Measurements from ENCODE around the gene C10orf105. TPM values are rescaled to one million over a fixed set of nuclear protein-coding genes. Genes with fewer than 3 reads are reported as not detected.

The C10orf105 gene
- polyA plus RNA-seq, 1 of the 3 experiments (the other 2 are of a cell fraction), result not detected

DNA sequence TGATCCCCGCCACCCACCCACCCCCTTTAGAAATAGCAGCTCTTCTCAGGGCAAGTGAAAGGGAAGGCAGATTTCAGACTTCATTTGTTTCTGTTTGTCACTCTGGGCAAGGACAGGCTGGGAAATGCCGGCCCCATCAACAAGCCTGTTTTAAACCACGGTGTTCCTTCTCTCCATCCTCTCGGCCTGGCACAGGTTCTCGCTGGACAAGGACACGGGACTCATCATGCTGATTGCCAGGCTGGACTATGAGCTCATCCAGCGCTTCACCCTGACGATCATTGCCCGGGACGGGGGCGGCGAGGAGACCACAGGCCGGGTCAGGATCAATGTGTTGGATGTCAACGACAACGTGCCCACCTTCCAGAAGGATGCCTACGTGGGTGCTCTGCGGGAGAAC lies 42.3 kb downstream of the C10orf105 start:
- H3F3A ChIP-seq (replicated peaks; ENCODE audit: insufficient read depth), result no peaks in the 10 kb centered on the region
- H3K9ac ChIP-seq, result no peak overlapping the region
- no peak overlapping the region for H3K27ac ChIP-seq (ENCODE audit: low read depth in 2 of 2, low read length in 1 of 2)
- ChIA-PET CTCF (interaction anchor here (0.9 to 2.7 kb wide), 3 partner anchors 19 to 219 kb away, joined by 4 to 6 read pairs (median 5); no protein-coding TSS in a partner anchor), POLR2A (no interaction called here)
- no peaks in the 10 kb centered on the region for H3K79me2 ChIP-seq (ENCODE audit: insufficient read depth)
- peaks cover 0 to 2% of the 10 kb centered on the region in 2 experiments; a peak in 1 of 4 replicates for H3K4me1 ChIP-seq (ENCODE audit: control insufficient read depth in 1 of 2, insufficient read depth in 2 of 2, low read depth in 1 of 2, low read length in 1 of 2)
- H2AFZ ChIP-seq (ENCODE audit: low read depth), result no peak overlapping the region
- no peaks in the 10 kb centered on the region for H3K36me3 ChIP-seq (replicated peaks in 1 of 2; ENCODE audit: control insufficient read depth in 1 of 2, insufficient read depth in 2 of 2, low read length in 1 of 2)
- no peak for TF ChIP-seq FOXJ3 (CRISPR knock-in tag; IDR thresholded peaks at IDR 0.05)
- TF ChIP-seq, protein P1, sequence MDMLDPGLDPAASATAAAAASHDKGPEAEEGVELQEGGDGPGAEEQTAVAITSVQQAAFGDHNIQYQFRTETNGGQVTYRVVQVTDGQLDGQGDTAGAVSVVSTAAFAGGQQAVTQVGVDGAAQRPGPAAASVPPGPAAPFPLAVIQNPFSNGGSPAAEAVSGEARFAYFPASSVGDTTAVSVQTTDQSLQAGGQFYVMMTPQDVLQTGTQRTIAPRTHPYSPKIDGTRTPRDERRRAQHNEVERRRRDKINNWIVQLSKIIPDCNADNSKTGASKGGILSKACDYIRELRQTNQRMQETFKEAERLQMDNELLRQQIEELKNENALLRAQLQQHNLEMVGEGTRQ (IDR thresholded peaks at IDR 0.05; ENCODE audit: borderline replicate concordance, low read depth, low read length), result no peak
- TF ChIP-seq, protein P2, sequence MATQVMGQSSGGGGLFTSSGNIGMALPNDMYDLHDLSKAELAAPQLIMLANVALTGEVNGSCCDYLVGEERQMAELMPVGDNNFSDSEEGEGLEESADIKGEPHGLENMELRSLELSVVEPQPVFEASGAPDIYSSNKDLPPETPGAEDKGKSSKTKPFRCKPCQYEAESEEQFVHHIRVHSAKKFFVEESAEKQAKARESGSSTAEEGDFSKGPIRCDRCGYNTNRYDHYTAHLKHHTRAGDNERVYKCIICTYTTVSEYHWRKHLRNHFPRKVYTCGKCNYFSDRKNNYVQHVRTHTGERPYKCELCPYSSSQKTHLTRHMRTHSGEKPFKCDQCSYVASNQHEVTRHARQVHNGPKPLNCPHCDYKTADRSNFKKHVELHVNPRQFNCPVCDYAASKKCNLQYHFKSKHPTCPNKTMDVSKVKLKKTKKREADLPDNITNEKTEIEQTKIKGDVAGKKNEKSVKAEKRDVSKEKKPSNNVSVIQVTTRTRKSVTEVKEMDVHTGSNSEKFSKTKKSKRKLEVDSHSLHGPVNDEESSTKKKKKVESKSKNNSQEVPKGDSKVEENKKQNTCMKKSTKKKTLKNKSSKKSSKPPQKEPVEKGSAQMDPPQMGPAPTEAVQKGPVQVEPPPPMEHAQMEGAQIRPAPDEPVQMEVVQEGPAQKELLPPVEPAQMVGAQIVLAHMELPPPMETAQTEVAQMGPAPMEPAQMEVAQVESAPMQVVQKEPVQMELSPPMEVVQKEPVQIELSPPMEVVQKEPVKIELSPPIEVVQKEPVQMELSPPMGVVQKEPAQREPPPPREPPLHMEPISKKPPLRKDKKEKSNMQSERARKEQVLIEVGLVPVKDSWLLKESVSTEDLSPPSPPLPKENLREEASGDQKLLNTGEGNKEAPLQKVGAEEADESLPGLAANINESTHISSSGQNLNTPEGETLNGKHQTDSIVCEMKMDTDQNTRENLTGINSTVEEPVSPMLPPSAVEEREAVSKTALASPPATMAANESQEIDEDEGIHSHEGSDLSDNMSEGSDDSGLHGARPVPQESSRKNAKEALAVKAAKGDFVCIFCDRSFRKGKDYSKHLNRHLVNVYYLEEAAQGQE (IDR thresholded peaks at IDR 0.05; ENCODE audit: low read depth, low read length), result no peak
- TF ChIP-seq FOXM1 (IDR thresholded peaks at IDR 0.05; ENCODE audit: low read depth), result no peak
- TF ChIP-seq TCF12 (IDR thresholded peaks at IDR 0.05), result no peak
- TF ChIP-seq ELF1 (IDR thresholded peaks at IDR 0.05), result no peak
- TF ChIP-seq CHD2 (IDR thresholded peaks at IDR 0.05; ENCODE audit: low read length, partially characterized antibody), result no peak
- TF ChIP-seq POLR2AphosphoS5 (IDR thresholded peaks at IDR 0.05; ENCODE audit: low read depth, low read length), result no peak
- no peak for TF ChIP-seq NFIC (IDR thresholded peaks at IDR 0.05; ENCODE audit: borderline replicate concordance)
- TF ChIP-seq, protein P3, sequence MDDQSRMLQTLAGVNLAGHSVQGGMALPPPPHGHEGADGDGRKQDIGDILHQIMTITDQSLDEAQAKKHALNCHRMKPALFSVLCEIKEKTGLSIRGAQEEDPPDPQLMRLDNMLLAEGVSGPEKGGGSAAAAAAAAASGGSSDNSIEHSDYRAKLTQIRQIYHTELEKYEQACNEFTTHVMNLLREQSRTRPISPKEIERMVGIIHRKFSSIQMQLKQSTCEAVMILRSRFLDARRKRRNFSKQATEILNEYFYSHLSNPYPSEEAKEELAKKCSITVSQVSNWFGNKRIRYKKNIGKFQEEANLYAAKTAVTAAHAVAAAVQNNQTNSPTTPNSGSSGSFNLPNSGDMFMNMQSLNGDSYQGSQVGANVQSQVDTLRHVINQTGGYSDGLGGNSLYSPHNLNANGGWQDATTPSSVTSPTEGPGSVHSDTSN (IDR thresholded peaks at IDR 0.05), result no peak
- TF ChIP-seq RAD21 (IDR thresholded peaks at IDR 0.05; ENCODE audit: low read length), result no peak
- no peak for TF ChIP-seq FOSL2 (IDR thresholded peaks at IDR 0.05; ENCODE audit: borderline replicate concordance, low read depth)
- no peak for TF ChIP-seq RCOR1 (IDR thresholded peaks at IDR 0.05; ENCODE audit: low read length)
- TF ChIP-seq TAF1 (IDR thresholded peaks at IDR 0.05; ENCODE audit: borderline replicate concordance, low read depth, low read length), result no peak
- TF ChIP-seq SIN3A (IDR thresholded peaks at IDR 0.05; ENCODE audit: borderline replicate concordance, low read depth, low read length), result no peak
- TF ChIP-seq, protein P4, sequence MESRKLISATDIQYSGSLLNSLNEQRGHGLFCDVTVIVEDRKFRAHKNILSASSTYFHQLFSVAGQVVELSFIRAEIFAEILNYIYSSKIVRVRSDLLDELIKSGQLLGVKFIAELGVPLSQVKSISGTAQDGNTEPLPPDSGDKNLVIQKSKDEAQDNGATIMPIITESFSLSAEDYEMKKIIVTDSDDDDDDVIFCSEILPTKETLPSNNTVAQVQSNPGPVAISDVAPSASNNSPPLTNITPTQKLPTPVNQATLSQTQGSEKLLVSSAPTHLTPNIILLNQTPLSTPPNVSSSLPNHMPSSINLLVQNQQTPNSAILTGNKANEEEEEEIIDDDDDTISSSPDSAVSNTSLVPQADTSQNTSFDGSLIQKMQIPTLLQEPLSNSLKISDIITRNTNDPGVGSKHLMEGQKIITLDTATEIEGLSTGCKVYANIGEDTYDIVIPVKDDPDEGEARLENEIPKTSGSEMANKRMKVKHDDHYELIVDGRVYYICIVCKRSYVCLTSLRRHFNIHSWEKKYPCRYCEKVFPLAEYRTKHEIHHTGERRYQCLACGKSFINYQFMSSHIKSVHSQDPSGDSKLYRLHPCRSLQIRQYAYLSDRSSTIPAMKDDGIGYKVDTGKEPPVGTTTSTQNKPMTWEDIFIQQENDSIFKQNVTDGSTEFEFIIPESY (IDR thresholded peaks at IDR 0.05; ENCODE audit: borderline replicate concordance, low read depth), result no peak
- no peak for TF ChIP-seq EZH2phosphoT487 (IDR thresholded peaks at IDR 0.05; ENCODE audit: borderline replicate concordance, low read depth)
- TF ChIP-seq GABPA (IDR thresholded peaks at IDR 0.05; ENCODE audit: low read depth), result no peak
- no peak overlapping the region for H3K4me2 ChIP-seq
- WGBS (ENCODE audit: low lambda C conversion rate), result 77% methylated on average over 17 of the region's 17 CpGs
- no peak for DNase-seq
- peaks cover 25% of the 10 kb centered on the region; the same call in 1 of the 2 replicates for H3K27me3 ChIP-seq (ENCODE audit: insufficient read depth)
- H3K9me2 ChIP-seq, result no peaks in the 10 kb centered on the region
- no peak overlapping the region for H3K4me3 ChIP-seq (ENCODE audit: low read depth in 2 of 2, low read length in 1 of 2)
- no peaks in the 10 kb centered on the region for H4K20me1 ChIP-seq (ENCODE audit: insufficient read depth)
- no peaks in the 10 kb centered on the region for H3K9me3 ChIP-seq
